ENCODE data around the gene TRDMT1.

TRDMT1 gene

GRCh38 chr10:17188644-17189172 is 12.8 kb downstream of the TRDMT1 start:
- no peak for DNase-seq
- intact Hi-C loops (cut with DNase I): no loop called here

- intact Hi-C loops (cut with DNase I): no loop called here
- DNase-seq: no peak
Measured at GRCh38 chr10:17185873-17186272, 15.6 kb downstream of the TRDMT1 start.

GRCh38 chr10:17183110-17183509 is 18.4 kb downstream of the TRDMT1 start:
- intact Hi-C loops (cut with DNase I): no loop called here
- no peak for DNase-seq

- intact Hi-C loops (cut with DNase I): no loop called here
Measured at GRCh38 chr10:17181751-17182150, 19.7 kb downstream of the TRDMT1 start.

GRCh38 chr10:17181110-17181509 is 20.4 kb downstream of the TRDMT1 start:
- no peak for DNase-seq
- intact Hi-C loops (cut with DNase I): no loop called here

More at GRCh38 chr10:17181751-17182150, 19.7 kb downstream of the TRDMT1 start:
- DNase-seq: no peak

GRCh38 chr10:17179002-17179401 is 22.5 kb downstream of the TRDMT1 start:
- intact Hi-C loops (cut with DNase I): no loop called here
- DNase-seq: no peak

- intact Hi-C loops (cut with DNase I): no loop called here
- no peak for DNase-seq
Measured at GRCh38 chr10:17178006-17178405, 23.5 kb downstream of the TRDMT1 start.

- intact Hi-C loops (cut with DNase I): no loop called here
- DNase-seq: no peak
Measured at GRCh38 chr10:17177014-17177413, 24.5 kb downstream of the TRDMT1 start.

GRCh38 chr10:17176091-17176490 is 25.4 kb downstream of the TRDMT1 start:
- intact Hi-C loops (cut with DNase I): no loop called here
- no peak for DNase-seq

- no peak for DNase-seq
- intact Hi-C loops (cut with DNase I): no loop called here
Measured at GRCh38 chr10:17175551-17175950, 25.9 kb downstream of the TRDMT1 start.

- no peak for DNase-seq
- intact Hi-C loops (cut with DNase I): no loop called here
Measured at GRCh38 chr10:17174626-17175025, 26.8 kb downstream of the TRDMT1 start.

GRCh38 chr10:17171141-17171641 is 30.3 kb downstream of the TRDMT1 start:
- intact Hi-C loops (cut with DNase I): no loop called here
- DNase-seq: no peak

GRCh38 chr10:17169803-17170202 is 31.7 kb downstream of the TRDMT1 start:
- no peak for DNase-seq
- intact Hi-C loops (cut with DNase I): no loop called here

- no peak for DNase-seq
- intact Hi-C loops (cut with DNase I): no loop called here
Measured at GRCh38 chr10:17166699-17167098, 34.8 kb downstream of the TRDMT1 start.

GRCh38 chr10:17162828-17163227 is 38.6 kb downstream of the TRDMT1 start:
- intact Hi-C loops (cut with DNase I): no loop called here
- no peak for DNase-seq

GRCh38 chr10:17161775-17162174 is 39.7 kb downstream of the TRDMT1 start:
- intact Hi-C loops (cut with DNase I): no loop called here
- DNase-seq: peak in 18 of 42 donors; percentile 9 to 76 (median 28)

- no peak for DNase-seq
- intact Hi-C loops (cut with DNase I): no loop called here
Measured at GRCh38 chr10:17157024-17157423, 44.4 kb downstream of the TRDMT1 start.

- DNase-seq: no peak
- intact Hi-C loops (cut with DNase I): no loop called here
Measured at GRCh38 chr10:17155826-17156225, 45.6 kb downstream of the TRDMT1 start.

- intact Hi-C loops (cut with DNase I): no loop called here
- no peak for DNase-seq
Measured at GRCh38 chr10:17154116-17154515, 47.4 kb downstream of the TRDMT1 start.

GRCh38 chr10:17153321-17153720 is 48.2 kb downstream of the TRDMT1 start:
- intact Hi-C loops (cut with DNase I): no loop called here

GRCh38 chr10:17151716-17152115 is 49.8 kb downstream of the TRDMT1 start:
- intact Hi-C loops (cut with DNase I): no loop called here
- no peak for DNase-seq

More at GRCh38 chr10:17153321-17153720, 48.2 kb downstream of the TRDMT1 start:
- DNase-seq: no peak

Data from head of caudate nucleus (tissue), 42 donors.